ENCODE measurements around the gene AMBRA1. TPM values are rescaled to one million over a fixed set of nuclear protein-coding genes. Genes with fewer than 3 reads are reported as not detected.

AMBRA1 gene
- polyA plus RNA-seq, 2 of the 4 experiments (the other 2 are of a cell fraction) = 11.5 to 13.4 TPM

DNA sequence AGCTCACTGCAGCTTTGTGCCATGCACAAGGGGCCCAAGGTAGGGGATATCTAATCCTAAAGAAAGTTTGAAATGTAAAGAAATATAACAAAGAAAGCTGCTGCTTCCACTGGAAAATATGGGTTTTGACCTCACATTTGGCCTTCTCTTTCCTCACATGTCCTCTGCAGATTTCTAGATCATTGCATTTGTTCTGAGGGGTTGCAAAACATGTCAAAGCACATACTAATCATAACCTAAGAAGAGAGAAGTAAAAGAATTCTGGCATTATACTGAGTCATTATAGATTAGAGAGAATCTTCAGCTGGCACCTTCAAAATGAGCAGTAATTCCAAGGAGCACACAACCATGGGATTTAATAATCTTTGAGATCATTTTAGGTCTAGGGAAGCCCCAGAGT, 109.7 kb downstream of the AMBRA1 start:
- ATAC-seq (no peak), DNase-seq (ENCODE audit: low read depth in 1 of 2, low spot score in 1 of 2) (no peak), FAIRE-seq (no peak)
- no peaks in the 10 kb centered on the region for H3K9me3 ChIP-seq
- no peak overlapping the region for H3K27ac ChIP-seq
- CTCF ChIA-PET = interaction anchor here (1.3 to 2.8 kb wide), 4 partner anchors 13 to 45 kb away, joined by 3 to 9 read pairs (median 6); no protein-coding TSS in a partner anchor
- no peaks in the 10 kb centered on the region for H3K4me1 ChIP-seq
- H3K4me3 ChIP-seq = no peak overlapping the region
- TF ChIP-seq, protein P1, sequence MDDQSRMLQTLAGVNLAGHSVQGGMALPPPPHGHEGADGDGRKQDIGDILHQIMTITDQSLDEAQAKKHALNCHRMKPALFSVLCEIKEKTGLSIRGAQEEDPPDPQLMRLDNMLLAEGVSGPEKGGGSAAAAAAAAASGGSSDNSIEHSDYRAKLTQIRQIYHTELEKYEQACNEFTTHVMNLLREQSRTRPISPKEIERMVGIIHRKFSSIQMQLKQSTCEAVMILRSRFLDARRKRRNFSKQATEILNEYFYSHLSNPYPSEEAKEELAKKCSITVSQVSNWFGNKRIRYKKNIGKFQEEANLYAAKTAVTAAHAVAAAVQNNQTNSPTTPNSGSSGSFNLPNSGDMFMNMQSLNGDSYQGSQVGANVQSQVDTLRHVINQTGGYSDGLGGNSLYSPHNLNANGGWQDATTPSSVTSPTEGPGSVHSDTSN (IDR thresholded peaks at IDR 0.05) = no peak
- TF ChIP-seq FOSB (CRISPR knock-in tag; IDR thresholded peaks at IDR 0.05) = no peak
- no peak for TF ChIP-seq HOXB13 (CRISPR knock-in tag; IDR thresholded peaks at IDR 0.05; ENCODE audit: low read depth)
- TF ChIP-seq ZSCAN20 (CRISPR knock-in tag; IDR thresholded peaks at IDR 0.05) = no peak
- no peak for TF ChIP-seq TFCP2L1 (CRISPR knock-in tag; IDR thresholded peaks at IDR 0.05)
- TF ChIP-seq CEBPB (IDR thresholded peaks at IDR 0.05) = no peak
- TF ChIP-seq MAZ (IDR thresholded peaks at IDR 0.05; ENCODE audit: borderline replicate concordance, low read depth, low read length) = no peak
- no peak for TF ChIP-seq RCOR1 (IDR thresholded peaks at IDR 0.05; ENCODE audit: low read depth, low read length)
- TF ChIP-seq HES2 (IDR thresholded peaks at IDR 0.05) = no peak
- POLR2A ChIA-PET = no interaction called here
- H3K4me2 ChIP-seq = no peak overlapping the region

- 92% methylated on average over 3 of the region's 3 CpGs for WGBS (ENCODE audit: missing lambda C conversion rate)
- DNase-seq (ENCODE audit: low read depth in 1 of 2, low spot score in 1 of 2) (no peak), ATAC-seq (no peak), FAIRE-seq (no peak)
- Histone ChIP-seq H3K4me3 (no peak overlapping the region), H3K4me1 (peaks cover 2% of the 10 kb centered on the region; the same call in 2 of the 3 replicates), H3K9me3 (no peaks in the 10 kb centered on the region), H3K4me2 (no peak overlapping the region), H3K27ac (no peak overlapping the region)
- TF ChIP-seq HOXB13 (CRISPR knock-in tag; IDR thresholded peaks at IDR 0.05; ENCODE audit: low read depth) (no peak), ZFP36 (IDR thresholded peaks at IDR 0.05; ENCODE audit: borderline replicate concordance, partially characterized antibody) (no peak), EHMT2 (IDR thresholded peaks at IDR 0.05; ENCODE audit: low read depth) (no peak), HOXA7 (CRISPR knock-in tag; IDR thresholded peaks at IDR 0.05) (no peak), NR3C1 (IDR thresholded peaks at IDR 0.05) (no peak), ZC3H11A (IDR thresholded peaks at IDR 0.05) (no peak), RAD21 (conservative IDR thresholded peaks at IDR 0.05 in 1 of 2, IDR thresholded peaks at IDR 0.05 in 1 of 2) (no peak), MAZ (IDR thresholded peaks at IDR 0.05; ENCODE audit: borderline replicate concordance, low read depth, low read length) (no peak), KDM1A (IDR thresholded peaks at IDR 0.05; ENCODE audit: low read depth) (no peak)
- POLR2A ChIA-PET = no interaction called here
- CTCF ChIA-PET = interaction anchor here (0.9 to 5.2 kb wide), 4 partner anchors 11 to 137 kb away, joined by 3 to 35 read pairs (median 4); partner anchors contain the start of gene ATG13
Measured at GRCh38 chr11:46480909-46481308, 112.9 kb downstream of the AMBRA1 start.

DNA sequence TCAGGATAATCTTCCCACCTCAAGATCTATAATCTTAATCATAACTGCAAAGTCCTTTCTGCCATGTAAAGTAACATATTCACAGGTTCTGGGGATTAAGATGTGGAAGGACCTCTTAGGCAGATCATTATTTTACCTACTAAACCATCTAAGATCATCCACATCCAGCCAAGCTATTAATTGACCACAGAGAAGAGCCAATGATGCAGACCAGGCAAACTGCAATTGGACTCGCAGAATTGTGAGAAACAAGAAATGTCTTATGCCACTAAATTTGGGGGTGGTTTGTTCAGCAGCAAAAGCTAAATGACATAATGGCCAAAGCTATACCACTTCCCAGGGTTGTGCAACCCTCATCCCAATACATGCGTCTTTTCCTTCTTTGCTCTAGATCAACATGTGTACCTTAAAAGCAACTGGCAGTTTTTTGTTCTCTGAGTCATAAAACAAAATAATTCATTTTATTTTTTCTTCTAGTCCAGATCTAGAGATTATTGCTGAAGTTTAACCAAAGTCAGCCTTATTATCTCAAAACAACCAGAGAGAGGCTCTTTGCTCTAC, 113.6 kb downstream of the AMBRA1 start:
- WGBS (ENCODE audit: missing lambda C conversion rate) = 95% methylated on average over 2 of the region's 2 CpGs
- ATAC-seq (no peak), FAIRE-seq (no peak), DNase-seq (ENCODE audit: low read depth in 1 of 2, low spot score in 1 of 2) (no peak)
- POLR2A ChIA-PET = no interaction called here
- TF ChIP-seq MAFK (IDR thresholded peaks at IDR 0.05; ENCODE audit: partially characterized antibody) (no peak), KDM1A (IDR thresholded peaks at IDR 0.05; ENCODE audit: low read depth) (no peak), SMC3 (IDR thresholded peaks at IDR 0.05) (no peak), HDAC2 (IDR thresholded peaks at IDR 0.05) (no peak), CHD4 (IDR thresholded peaks at IDR 0.05; ENCODE audit: borderline replicate concordance) (no peak)
- TF ChIP-seq, protein P2, sequence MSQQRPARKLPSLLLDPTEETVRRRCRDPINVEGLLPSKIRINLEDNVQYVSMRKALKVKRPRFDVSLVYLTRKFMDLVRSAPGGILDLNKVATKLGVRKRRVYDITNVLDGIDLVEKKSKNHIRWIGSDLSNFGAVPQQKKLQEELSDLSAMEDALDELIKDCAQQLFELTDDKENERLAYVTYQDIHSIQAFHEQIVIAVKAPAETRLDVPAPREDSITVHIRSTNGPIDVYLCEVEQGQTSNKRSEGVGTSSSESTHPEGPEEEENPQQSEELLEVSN (IDR thresholded peaks at IDR 0.05; ENCODE audit: borderline replicate concordance, low read depth) = no peak
- H3K4me1 ChIP-seq = peaks cover 8% of the 10 kb centered on the region; the same call in 2 of the 3 replicates
- CTCF ChIA-PET = interaction anchor here (0.7 to 5.2 kb wide), 5 partner anchors 11 to 49 kb away, joined by 3 to 35 read pairs (median 4); no protein-coding TSS in a partner anchor
- no peak overlapping the region for H3K27ac ChIP-seq
- no peaks in the 10 kb centered on the region for H3K9me3 ChIP-seq
- no peak overlapping the region for H3K4me2 ChIP-seq
- no peak overlapping the region for H3K4me3 ChIP-seq

Measured in A549 (cell line).